Measurements from ENCODE around the gene GNG8. TPM values are rescaled to one million over a fixed set of nuclear protein-coding genes. Genes with fewer than 3 reads are reported as not detected.
A peak's percentile ranks its signal among the peaks of the same experiment; 100 is the strongest.

GNG8 gene
- total and polyA plus RNA-seq, 5 donors from 2014 or later, result 6.8 to 15.7 (median 8.6) TPM; not detected in 2

DNA sequence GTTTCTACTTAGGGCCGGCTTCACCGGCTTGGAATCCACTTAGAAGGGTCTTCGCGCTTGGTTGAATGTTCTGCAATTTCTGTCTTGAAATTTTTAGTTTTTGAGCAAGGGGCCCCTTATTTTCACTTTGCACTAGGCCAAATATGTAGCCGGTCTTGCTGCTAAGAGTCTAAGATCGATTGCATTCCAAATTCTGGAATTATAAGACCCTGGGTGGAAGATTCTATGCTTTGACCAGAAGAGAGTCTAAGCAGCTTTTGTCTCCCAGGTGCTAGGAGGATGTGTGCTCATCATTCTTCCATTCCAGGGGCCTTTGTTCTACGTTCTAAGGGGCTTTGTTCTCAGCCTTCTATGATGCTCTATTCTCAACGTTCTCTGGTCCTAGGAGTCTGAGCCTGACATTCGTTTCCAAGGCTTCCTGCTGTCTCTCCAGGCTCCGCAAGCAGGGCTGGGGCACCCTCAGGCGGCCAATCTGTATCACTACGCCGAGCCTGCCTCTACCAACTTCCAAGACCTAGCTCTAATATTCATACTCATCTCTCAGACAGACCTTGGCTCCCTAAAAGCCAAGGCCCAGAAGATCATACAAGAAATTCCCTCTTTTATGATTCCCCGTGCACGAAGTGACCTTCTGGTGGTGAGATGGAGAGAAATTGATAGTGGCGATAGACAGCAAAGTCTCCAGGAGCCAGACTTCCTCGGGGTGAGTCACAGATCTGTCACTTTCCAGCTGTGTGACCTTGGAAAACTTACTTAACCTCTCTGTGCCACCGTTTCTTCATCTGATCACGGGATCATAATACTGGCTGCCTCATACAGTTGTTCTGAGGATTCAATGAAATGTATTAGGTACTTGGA, 26.0 kb upstream of the GNG8 start:
- peak overlapping the region; percentile 70 for H3K27ac ChIP-seq (ENCODE audit: insufficient read depth, low read length, poor library complexity, severe bottlenecking)
- no peaks in the 10 kb centered on the region for H3K9me3 ChIP-seq (ENCODE audit: control insufficient read depth in 2 of 2, low read length in 2 of 2)
- peak overlapping the region; percentile 76 for H3K4me3 ChIP-seq (ENCODE audit: low read depth, low read length)
- H3K4me1 ChIP-seq (ENCODE audit: control insufficient read depth, insufficient read depth, low read length, poor library complexity, severe bottlenecking), result peaks cover 30% of the 10 kb centered on the region
- H3K4me3 Mint-ChIP-seq, result peak overlapping the region; percentile 64 to 92 (median 86)
- ATAC-seq (ENCODE audit: low read depth in 2 of 2), result peak; percentile 25 to 43
- H3K36me3 ChIP-seq (ENCODE audit: control insufficient read depth, insufficient read depth, low read length), result no peaks in the 10 kb centered on the region
- peak overlapping the region; percentile 76 to 90 (median 80) for H3K27ac Mint-ChIP-seq
- peak; percentile 63 to 89 (median 77) for DNase-seq
- H3K27me3 Mint-ChIP-seq, result peaks cover 29% of the 10 kb centered on the region
- H3K9me3 Mint-ChIP-seq, result no peaks in the 10 kb centered on the region
- H3K27me3 ChIP-seq (ENCODE audit: control insufficient read depth, insufficient read depth, low read length), result peaks cover 12% of the 10 kb centered on the region
- no peaks in the 10 kb centered on the region for H3K36me3 Mint-ChIP-seq
- H3K4me1 Mint-ChIP-seq, result peaks cover 5 to 28% (median 8%) of the 10 kb centered on the region in 4 donors

DNA sequence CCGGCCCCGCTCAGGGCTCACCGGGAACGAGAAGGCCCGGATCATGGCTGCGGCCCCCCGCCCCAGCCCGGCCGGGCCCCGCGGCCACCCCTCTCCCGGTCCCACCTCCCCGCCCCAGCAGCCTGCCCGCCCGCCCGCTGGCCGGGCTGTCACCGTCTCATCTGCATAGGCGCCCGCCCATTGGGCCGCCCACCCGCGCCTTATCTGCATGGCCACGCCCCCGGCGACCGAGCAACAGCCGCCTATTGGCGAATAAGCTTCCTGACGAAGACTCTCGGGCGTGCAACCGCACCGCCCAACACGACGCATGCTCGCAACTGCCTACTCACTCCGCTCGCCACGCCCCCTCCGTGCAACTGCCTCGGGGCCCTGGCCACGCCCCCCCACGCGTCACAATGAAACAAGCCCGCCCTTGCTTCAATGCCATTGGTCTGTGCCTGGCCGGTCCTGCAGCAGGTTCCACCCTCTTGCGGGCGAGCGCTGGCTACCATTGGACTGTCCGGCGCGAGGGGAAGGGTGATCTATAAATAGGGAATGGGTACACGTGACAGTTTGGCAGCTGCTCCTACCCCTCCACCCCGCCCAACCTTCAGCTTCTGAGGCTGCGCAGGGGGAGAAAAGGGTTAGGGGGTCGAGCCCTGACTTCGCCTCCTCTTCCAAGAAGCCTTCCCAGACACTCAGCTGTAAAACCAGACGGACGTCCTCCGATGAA, 25.2 kb upstream of the GNG8 start, which contains the start of gene DACT3:
DACT3 (minus strand) TSS at position 163 of the 712 bp plus-strand sequence; CDS start at position 45, 118 bp downstream.
- H3K36me3 ChIP-seq (ENCODE audit: control insufficient read depth, insufficient read depth, low read length), result no peaks in the 10 kb centered on the region
- peak within 1 kb of the TSS; percentile 64 to 92 (median 86) for H3K4me3 Mint-ChIP-seq
- H3K4me1 Mint-ChIP-seq, result peaks cover 5 to 28% (median 8%) of the 10 kb centered on the region in 4 donors
- H3K27me3 Mint-ChIP-seq, result peaks cover 36% of the 10 kb centered on the region
- no peaks in the 10 kb centered on the region for H3K36me3 Mint-ChIP-seq
- H3K4me1 ChIP-seq (ENCODE audit: control insufficient read depth, insufficient read depth, low read length, poor library complexity, severe bottlenecking), result peaks cover 30% of the 10 kb centered on the region
- ATAC-seq (ENCODE audit: low read depth in 2 of 2) (peak; percentile 89 to 92), DNase-seq (peak; percentile 100)
- peak within 1 kb of the TSS; percentile 76 for H3K4me3 ChIP-seq (ENCODE audit: low read depth, low read length)
- H3K27me3 ChIP-seq (ENCODE audit: control insufficient read depth, insufficient read depth, low read length), result peaks cover 12% of the 10 kb centered on the region
- no peaks in the 10 kb centered on the region for H3K9me3 Mint-ChIP-seq
- H3K27ac ChIP-seq (ENCODE audit: insufficient read depth, low read length, poor library complexity, severe bottlenecking), result peak within 1 kb of the TSS; percentile 70
- no peaks in the 10 kb centered on the region for H3K9me3 ChIP-seq (ENCODE audit: control insufficient read depth in 2 of 2, low read length in 2 of 2)
- H3K27ac Mint-ChIP-seq, result peak within 1 kb of the TSS; percentile 76 to 90 (median 80)

DNA sequence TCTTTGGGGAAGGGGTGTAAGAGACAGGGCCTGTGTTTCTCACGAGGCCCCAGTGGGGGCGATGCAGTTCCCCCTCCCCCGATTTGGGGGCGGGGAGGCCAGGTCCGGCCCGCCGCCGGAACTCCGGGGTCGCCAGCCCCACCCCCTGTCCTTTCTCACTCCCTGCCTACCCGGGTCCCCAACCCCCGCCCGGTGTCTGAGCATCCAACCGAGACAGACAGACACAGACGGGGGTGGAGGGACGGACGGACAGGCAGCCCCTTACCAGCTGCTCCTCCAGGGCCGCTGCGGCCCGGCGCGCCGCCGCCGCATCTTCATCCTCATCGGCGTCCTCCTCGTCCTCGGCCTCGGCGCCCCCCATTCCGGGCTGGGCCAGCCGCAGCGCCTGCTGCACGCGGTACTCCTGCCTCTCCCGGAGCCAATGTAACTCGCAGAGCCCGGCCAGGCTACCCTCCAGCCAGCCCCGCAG, 24.6 kb upstream of the GNG8 start:
- Histone ChIP-seq H3K4me3 (ENCODE audit: low read depth, low read length) (no peak overlapping the region), H3K27ac (ENCODE audit: insufficient read depth, low read length, poor library complexity, severe bottlenecking) (peak overlapping the region; percentile 33), H3K27me3 (ENCODE audit: control insufficient read depth, insufficient read depth, low read length) (peaks cover 12% of the 10 kb centered on the region), H3K9me3 (ENCODE audit: control insufficient read depth in 2 of 2, low read length in 2 of 2) (no peaks in the 10 kb centered on the region), H3K4me1 (ENCODE audit: control insufficient read depth, insufficient read depth, low read length, poor library complexity, severe bottlenecking) (peaks cover 30% of the 10 kb centered on the region), H3K36me3 (ENCODE audit: control insufficient read depth, insufficient read depth, low read length) (no peaks in the 10 kb centered on the region)
- Mint-ChIP-seq H3K9me3 (no peaks in the 10 kb centered on the region), H3K27me3 (peaks cover 36% of the 10 kb centered on the region), H3K27ac (peak overlapping the region in 1 of 3 donors; percentile 80), H3K4me1 (peaks cover 5 to 28% (median 8%) of the 10 kb centered on the region in 4 donors), H3K4me3 (peak overlapping the region in 3 of 4 donors; percentile 63 to 68 (median 64)), H3K36me3 (no peaks in the 10 kb centered on the region)
- DNase-seq, result peak in 1 of 3 donors; percentile 25
- ATAC-seq (ENCODE audit: low read depth in 2 of 2), result no peak

GRCh38 chr19:46660008-46660517, 24.1 kb upstream of the GNG8 start:
- ATAC-seq (ENCODE audit: low read depth in 2 of 2) (no peak), DNase-seq (no peak)
- H3K4me3 Mint-ChIP-seq, result peak overlapping the region; percentile 16 to 82 (median 70)
- no peaks in the 10 kb centered on the region for H3K36me3 Mint-ChIP-seq
- H3K9me3 Mint-ChIP-seq, result peaks cover 0 to 2% (median 0%) of the 10 kb centered on the region in 7 donors
- H3K36me3 ChIP-seq (ENCODE audit: control insufficient read depth, insufficient read depth, low read length), result no peaks in the 10 kb centered on the region
- no peaks in the 10 kb centered on the region for H3K9me3 ChIP-seq (ENCODE audit: control insufficient read depth in 2 of 2, low read length in 2 of 2)
- H3K4me1 ChIP-seq (ENCODE audit: control insufficient read depth, insufficient read depth, low read length, poor library complexity, severe bottlenecking), result peaks cover 30% of the 10 kb centered on the region
- no peak overlapping the region for H3K27ac ChIP-seq (ENCODE audit: insufficient read depth, low read length, poor library complexity, severe bottlenecking)
- peaks cover 12% of the 10 kb centered on the region for H3K27me3 ChIP-seq (ENCODE audit: control insufficient read depth, insufficient read depth, low read length)
- H3K4me1 Mint-ChIP-seq, result peaks cover 5 to 28% (median 8%) of the 10 kb centered on the region in 4 donors
- peaks cover 41% of the 10 kb centered on the region for H3K27me3 Mint-ChIP-seq
- H3K4me3 ChIP-seq (ENCODE audit: low read depth, low read length), result no peak overlapping the region
- peak overlapping the region in 2 of 3 donors; percentile 17 to 31 for H3K27ac Mint-ChIP-seq

DNA sequence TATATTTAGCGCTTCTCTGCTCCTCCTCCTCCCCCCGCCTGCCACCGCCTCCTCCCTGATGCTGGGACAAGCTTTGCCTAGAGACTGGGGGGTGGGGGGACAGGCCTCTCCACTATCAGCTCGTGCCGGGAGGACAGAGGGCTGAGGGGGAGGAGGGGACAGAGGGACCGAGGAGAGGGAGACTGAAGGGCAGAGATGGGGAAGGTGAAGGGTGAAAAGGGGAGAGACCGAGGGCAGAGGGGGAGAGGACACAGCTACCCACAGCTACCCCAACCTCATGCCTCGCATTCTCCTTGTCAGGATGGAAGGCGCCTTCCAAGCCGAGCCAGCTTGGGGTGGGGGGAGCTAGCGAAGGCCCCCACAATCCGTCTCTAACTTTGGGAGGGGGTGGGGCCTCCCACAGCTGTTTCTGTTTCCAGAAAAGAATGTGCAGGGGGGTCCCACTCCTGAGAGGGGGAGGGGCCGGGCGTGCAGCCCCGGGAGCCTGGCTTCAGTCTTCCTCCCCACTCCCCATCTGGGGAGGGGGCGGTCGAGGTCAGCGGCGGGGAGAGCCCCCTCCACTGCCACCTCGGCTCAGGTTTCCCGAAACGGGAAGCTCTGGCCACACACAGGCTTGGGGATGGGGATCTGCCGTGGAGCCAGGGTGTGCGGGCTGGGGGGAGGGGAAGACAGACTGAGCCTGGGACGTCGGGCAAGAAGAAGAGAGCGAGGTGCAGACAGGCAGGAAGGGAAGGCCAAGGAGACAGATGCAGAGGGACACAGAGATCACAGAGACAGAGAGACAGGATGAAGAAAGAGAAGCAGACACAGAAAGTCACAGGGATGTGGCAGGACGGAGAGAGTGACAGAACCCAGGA, 23.4 kb upstream of the GNG8 start:
- H3K27ac ChIP-seq (ENCODE audit: insufficient read depth, low read length, poor library complexity, severe bottlenecking), result no peak overlapping the region
- Mint-ChIP-seq H3K4me3 (peak overlapping the region; percentile 16 to 82 (median 70)), H3K9me3 (peaks cover 0 to 2% (median 0%) of the 10 kb centered on the region in 7 donors), H3K27me3 (peaks cover 45% of the 10 kb centered on the region), H3K4me1 (peaks cover 5 to 28% (median 8%) of the 10 kb centered on the region in 4 donors), H3K36me3 (no peaks in the 10 kb centered on the region), H3K27ac (peak overlapping the region in 2 of 3 donors; percentile 17 to 31)
- H3K4me3 ChIP-seq (ENCODE audit: low read depth, low read length), result no peak overlapping the region
- ATAC-seq (ENCODE audit: low read depth in 2 of 2) (no peak), DNase-seq (no peak)
- peaks cover 30% of the 10 kb centered on the region for H3K4me1 ChIP-seq (ENCODE audit: control insufficient read depth, insufficient read depth, low read length, poor library complexity, severe bottlenecking)
- peaks cover 12% of the 10 kb centered on the region for H3K27me3 ChIP-seq (ENCODE audit: control insufficient read depth, insufficient read depth, low read length)
- H3K36me3 ChIP-seq (ENCODE audit: control insufficient read depth, insufficient read depth, low read length), result no peaks in the 10 kb centered on the region
- H3K9me3 ChIP-seq (ENCODE audit: control insufficient read depth in 2 of 2, low read length in 2 of 2), result no peaks in the 10 kb centered on the region

DNA sequence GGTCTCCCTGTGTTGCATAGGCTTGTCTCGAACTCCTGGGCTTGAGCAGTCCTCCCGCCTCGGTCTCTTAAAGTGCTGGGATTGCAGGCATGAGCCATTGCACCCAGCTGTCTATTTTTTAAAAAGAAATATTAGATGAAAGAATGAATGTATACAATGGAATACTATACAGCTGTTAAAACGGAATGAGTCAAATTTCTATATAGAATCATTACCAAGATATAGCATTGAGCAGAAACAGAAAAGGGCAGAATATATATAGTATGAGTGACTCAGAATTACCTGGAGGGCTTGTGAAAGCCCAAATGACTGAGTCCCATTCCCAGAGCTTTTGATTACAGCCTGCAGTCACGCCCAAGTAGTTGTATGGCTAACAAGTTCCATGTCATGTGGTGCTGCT, 20.5 kb upstream of the GNG8 start:
- Mint-ChIP-seq H3K27ac (no peak overlapping the region), H3K9me3 (peaks cover 0 to 2% (median 0%) of the 10 kb centered on the region in 7 donors), H3K4me1 (peaks cover 0 to 20% (median 2%) of the 10 kb centered on the region in 4 donors), H3K27me3 (peaks cover 59% of the 10 kb centered on the region), H3K36me3 (no peaks in the 10 kb centered on the region), H3K4me3 (peak overlapping the region in 1 of 4 donors; percentile 55)
- H3K9me3 ChIP-seq (ENCODE audit: control insufficient read depth in 2 of 2, low read length in 2 of 2), result no peaks in the 10 kb centered on the region
- no peak overlapping the region for H3K27ac ChIP-seq (ENCODE audit: insufficient read depth, low read length, poor library complexity, severe bottlenecking)
- DNase-seq, result no peak
- H3K4me3 ChIP-seq (ENCODE audit: low read depth, low read length), result no peak overlapping the region
- H3K4me1 ChIP-seq (ENCODE audit: control insufficient read depth, insufficient read depth, low read length, poor library complexity, severe bottlenecking), result peaks cover 24% of the 10 kb centered on the region
- ATAC-seq (ENCODE audit: low read depth in 2 of 2), result no peak
- H3K36me3 ChIP-seq (ENCODE audit: control insufficient read depth, insufficient read depth, low read length), result no peaks in the 10 kb centered on the region
- peaks cover 12% of the 10 kb centered on the region for H3K27me3 ChIP-seq (ENCODE audit: control insufficient read depth, insufficient read depth, low read length)

Measured in CD4-positive, CD25-positive, alpha-beta regulatory T cell (primary cell).